ENCODE measurements around the gene CLEC5A.
"Not testable (repeated sequence)": the region's sequence is repeated elsewhere in the genome, so short reads cannot be mapped to it uniquely, and the experiment has no call there.

The CLEC5A gene

DNA sequence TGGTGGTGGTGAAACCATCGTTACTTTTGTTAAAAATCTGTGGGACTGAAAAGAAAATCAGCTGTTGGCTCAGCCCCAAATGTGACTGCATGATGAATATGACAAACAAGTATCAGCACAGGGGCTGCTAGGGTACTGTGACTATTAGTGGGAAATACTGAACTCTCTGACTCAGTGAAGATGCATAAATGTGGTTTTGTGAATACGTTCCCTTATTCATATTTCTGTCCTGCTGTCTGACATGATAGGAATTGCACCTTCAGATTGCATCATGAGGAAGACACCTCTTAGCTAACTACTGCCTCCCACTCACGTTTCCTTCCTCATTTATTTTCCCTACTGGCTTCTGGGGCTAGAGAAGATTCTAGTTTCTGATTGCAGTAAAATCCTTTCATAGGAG, 1.4 kb downstream of the CLEC5A start:
- DNase-seq = peak; percentile 3

GRCh38 chr7:141944811-141945210, 2.0 kb downstream of the CLEC5A start:
- DNase-seq = no peak

DNA sequence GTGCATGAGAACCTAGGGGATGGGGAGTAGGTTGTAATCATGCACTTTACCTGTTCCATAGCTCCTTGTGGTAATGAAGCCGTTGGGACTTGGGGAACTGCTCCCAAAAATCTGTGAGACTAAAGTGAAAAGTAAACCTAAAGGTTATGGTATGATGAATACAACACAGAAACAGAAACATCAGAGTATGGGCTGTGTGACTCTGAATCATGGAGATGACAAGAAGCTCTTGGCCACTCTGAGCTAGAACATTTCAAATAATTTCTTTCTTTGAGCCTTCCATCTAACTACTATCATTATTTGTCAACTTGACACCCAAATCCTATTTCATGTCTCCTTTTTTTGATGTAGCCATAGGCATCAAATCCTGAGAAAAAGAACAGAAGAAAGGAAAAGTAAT, 2.9 kb downstream of the CLEC5A start:
- no peak for DNase-seq

- DNase-seq = no peak
Observed at GRCh38 chr7:141941075-141941474, 5.7 kb downstream of the CLEC5A start.

GRCh38 chr7:141930211-141930610, 16.6 kb downstream of the CLEC5A start:
- no peak for DNase-seq

DNA sequence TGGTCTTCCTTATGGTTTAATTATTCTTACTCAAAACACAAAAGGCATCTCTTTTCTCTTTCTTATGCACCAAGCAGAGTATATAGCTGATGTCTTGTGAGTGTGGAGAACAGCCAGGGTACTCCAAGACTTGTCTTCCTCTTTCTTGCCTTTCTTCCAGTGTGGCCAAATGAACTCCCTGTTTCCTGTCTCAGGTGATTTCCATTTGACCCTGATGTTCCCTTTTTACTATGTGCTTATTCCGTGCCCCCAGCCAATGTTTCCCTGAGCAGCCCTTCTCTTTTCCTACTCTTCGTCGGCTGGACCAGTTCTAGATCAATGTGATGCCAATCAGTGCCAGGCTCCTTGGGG, 18.0 kb downstream of the CLEC5A start:
- no peak for DNase-seq

DNA sequence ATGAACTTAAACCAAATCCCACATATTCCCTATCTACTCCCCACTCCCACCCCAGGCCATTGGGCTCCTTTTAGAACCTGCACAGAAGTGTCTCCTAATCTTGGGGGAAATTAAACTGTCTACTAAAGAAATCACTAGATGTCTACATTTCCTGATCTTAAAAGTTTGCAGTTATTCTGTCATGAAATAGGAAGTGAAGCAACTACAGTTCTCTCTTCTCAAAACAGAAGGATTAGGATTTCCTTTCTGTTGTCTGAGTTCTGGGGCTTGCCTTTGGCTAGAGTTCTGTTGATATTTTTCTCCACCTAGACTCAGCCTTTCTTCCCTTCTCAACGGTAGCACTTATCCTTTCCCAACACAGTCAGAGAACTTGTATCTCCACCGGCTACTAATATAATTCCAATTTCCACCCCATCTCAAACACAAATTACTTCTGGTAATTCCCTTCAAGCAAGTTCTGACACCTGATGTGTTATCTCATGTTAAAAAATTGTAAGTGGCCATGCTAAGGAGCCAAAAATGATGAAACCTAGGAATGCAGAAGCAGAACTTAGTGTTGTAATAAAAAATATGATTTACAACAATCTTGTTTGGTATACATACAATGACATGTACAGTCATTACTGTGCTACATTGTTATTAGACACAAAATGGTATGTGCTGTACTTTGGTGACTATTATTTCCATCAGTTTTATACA, 18.5 kb downstream of the CLEC5A start:
- no peak for DNase-seq

DNA sequence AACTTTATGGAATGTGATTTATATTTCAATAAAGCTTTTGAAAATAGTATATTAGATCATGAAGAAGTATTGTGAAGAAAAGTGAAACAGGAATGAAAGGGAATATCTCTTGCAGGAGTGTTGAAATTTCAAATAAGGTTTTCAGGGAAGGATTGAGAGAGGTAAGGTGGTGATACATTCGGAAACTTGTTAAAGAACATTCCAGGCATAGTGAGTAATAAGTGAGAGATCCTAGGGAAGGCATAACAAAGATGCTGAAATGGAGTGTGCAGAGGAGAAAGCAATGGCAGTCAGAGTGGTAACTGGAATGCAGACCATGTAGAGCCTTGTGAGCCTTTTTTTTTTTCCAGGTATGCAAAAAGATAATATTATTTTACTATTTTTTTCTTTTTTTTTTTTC, 26.5 kb downstream of the CLEC5A start:
- DNase-seq = no peak

DNA sequence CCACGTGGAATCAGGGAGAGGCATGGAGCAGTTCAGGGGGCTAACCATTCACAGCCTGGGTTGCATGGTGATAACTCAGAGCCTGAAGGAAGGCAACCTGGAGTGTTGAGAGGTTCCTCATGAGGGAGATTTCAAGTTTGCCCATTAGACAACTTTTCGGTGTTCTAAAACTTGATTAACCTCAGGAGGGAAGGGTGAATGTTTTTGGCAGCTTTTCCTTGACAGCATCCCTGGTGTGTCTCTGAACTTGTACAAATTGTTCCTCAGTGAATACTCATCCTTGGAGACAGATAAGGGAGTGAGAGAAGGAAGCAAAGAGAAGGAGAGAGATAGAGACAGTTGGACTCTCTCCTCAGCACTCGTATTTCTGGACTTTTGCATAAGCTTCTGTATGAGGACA, 30.7 kb downstream of the CLEC5A start, which contains the start of gene OR9A4:
Gene OR9A4, plus strand, starts transcription at position 301 of the 400 bp plus-strand sequence. CDS start 2,477 bp downstream, outside the sequence.
- DNase-seq = no peak

GRCh38 chr7:141915565-141915964, 31.2 kb downstream of the CLEC5A start:
- no peak for DNase-seq

- DNase-seq = no peak
Observed at GRCh38 chr7:141911391-141911790, 35.4 kb downstream of the CLEC5A start.

DNA sequence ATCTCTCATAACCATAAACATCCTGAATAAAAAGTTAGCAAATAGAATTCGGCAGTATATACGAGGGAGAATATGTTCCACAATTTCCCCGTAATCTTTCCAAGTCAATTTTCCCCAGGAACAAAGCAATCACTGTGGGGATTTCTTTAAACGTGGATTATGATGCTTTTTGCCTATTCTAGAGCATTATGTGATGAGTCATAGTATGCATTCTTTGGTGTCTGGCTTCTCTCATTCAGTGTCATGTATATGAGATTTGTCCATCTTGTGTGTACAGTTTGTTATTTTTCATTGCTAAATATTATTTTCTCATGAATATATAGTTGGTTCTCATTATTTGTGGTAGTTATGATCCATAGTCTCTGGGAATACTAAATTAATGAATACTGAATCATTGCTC, 40.5 kb downstream of the CLEC5A start:
- DNase-seq = no peak

DNA sequence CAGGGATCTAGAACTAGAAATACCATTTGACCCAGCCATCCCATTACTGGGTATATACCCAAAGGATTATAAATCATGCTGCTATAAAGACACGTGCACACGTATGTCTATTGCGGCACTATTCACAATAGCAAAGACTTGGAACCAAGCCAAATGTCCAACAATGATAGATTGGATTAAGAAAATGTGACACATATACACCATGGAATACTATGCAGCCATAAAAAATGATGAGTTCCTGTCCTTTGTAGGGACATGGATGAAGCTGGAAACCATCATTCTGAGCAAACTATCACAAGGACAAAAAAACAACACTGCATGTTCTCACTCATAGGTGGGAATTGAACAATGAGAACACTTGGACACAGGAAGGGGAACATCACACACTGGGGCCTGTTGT, 47.4 kb downstream of the CLEC5A start:
- DNase-seq = not testable (repeated sequence)

GRCh38 chr7:141891336-141891735, 55.4 kb downstream of the CLEC5A start:
- DNase-seq = no peak

DNA sequence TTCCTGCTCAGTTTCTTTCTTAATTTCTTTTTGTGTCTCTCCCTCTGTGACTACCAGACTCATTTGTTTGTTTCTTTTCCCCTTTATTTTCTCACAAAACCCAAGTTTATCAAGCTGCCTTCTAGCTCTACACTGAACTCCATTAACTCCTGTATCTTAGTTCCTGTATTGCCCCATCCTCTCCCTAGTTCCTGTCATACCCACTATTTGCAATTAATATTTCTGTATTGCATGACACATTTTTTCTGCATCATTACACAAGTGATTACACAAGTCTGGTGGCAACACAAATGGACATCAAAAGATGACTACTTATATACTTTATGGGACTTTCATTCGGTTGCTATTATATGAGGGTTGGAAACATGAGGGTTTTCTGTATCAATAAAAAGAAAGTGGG, 57.5 kb downstream of the CLEC5A start:
- DNase-seq = no peak

DNA sequence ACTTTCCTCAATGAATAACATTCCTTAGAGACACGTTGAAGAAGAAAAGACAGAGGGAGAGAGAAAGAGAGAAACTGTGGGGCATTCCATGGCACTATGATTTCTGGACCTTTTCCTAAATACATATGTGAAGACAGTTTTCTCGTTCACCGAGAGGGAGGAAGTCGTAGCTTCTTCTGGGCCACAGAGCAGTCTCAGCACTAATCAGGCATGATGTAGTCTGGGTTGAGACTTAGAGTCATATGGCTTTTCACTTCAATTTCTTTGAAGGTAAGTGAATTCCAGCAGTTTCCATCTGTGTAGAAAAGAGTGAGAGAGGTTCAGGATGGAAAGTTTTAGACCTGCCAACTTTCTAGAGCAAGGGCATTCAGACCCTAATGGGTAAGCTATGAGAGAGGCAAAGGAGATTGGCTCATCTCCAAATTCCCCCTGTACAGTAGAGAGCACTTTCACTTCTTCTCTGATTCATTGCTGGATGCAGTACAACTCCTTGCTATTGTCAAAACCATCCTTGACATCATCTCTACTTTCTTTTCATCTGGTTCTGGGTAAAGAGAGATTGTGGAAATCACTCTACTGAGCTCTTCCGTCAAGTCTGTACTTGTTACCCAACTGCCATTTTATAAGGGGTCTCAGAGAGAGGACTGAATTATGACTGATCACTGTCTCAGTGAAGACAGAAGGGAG, 62.1 kb downstream of the CLEC5A start:
- DNase-seq = no peak

- DNase-seq = no peak
Observed at GRCh38 chr7:141880960-141881359, 65.8 kb downstream of the CLEC5A start.

DNA sequence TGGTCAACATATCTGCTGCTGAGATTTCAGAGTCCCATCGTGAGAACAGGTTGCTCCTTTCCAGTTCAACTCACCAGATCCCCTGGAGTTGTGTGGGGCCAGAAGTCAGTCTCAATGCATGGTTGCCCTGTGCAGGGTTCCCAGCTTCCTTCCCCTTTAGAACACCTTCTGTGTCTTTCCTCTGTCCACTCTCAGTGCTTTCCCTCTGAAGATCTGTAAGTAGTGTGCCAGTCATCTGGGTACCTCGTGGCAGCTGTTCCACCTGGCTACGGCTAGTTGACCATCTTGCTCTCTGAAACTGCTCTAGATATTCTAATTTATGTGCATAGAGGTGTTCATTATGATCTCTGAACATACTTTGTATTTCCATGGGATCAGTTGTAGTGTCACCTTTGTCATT, 69.4 kb downstream of the CLEC5A start:
- no peak for DNase-seq
